Neural cell (in vitro differentiated cells): ENCODE data around the gene PRPF40B. TPM values are rescaled to one million over a fixed set of nuclear protein-coding genes. Genes with fewer than 3 reads are reported as not detected.

ENCODE experiments used
- H2AFZ ChIP-seq: fragments of 200-600, 300-800 bp; sonication (generic), shearing (Covaris generic); 2 replicates; pipeline ENCODE4 v1.6.0; 2014; ENCODE audit warnings: low read depth, mild to moderate bottlenecking, antibody characterized with exemption, low read length, moderate library complexity
- H3F3A ChIP-seq: fragments of 200-600 bp; shearing (Covaris generic); 2 replicates; pipeline ENCODE4 v1.6.1; 2016; ENCODE audit warnings: mild to moderate bottlenecking, moderate library complexity, mixed read lengths, antibody characterized with exemption, low read length; ENCODE audit not compliant: insufficient read depth, poor library complexity, severe bottlenecking
- H3K27ac ChIP-seq: fragments of 200-600, 300-800 bp; sonication (generic), shearing (Covaris generic); 2 replicates; pipeline ENCODE4 v1.5.1; 2014; ENCODE audit warnings: mild to moderate bottlenecking, low read length, moderate library complexity
- H3K27me3 ChIP-seq: fragments of 300-800, 200-600 bp; sonication (generic), shearing (Covaris generic); 2 replicates; pipeline ENCODE4 v1.6.0; 2014; ENCODE audit warnings: mild to moderate bottlenecking, low read depth, low read length, moderate library complexity; ENCODE audit not compliant: insufficient read depth
- H3K36me3 ChIP-seq: fragments of 300-800, 200-600 bp; sonication (generic), shearing (Covaris generic); 2 replicates; pipeline ENCODE4 v1.5.1; 2014; ENCODE audit warnings: mild to moderate bottlenecking, antibody characterized with exemption, low read length, moderate library complexity; ENCODE audit not compliant: insufficient read depth
- H3K4me2 ChIP-seq: fragments of 300-800, 200-600 bp; sonication (generic), shearing (Covaris generic); 2 replicates; pipeline ENCODE4 v1.6.0; 2014; ENCODE audit warnings: mild to moderate bottlenecking, low read length
- H3K4me3 ChIP-seq: fragments of 300-800, 200-600 bp; sonication (generic), shearing (Covaris generic); 2 replicates; pipeline ENCODE4 v1.5.1; 2014; ENCODE audit warnings: mild to moderate bottlenecking, low read length, moderate library complexity
- H3K79me2 ChIP-seq: fragments of 200-600 bp; shearing (Covaris generic); replicated peaks from 2 replicates; pipeline ENCODE4 v1.6.0; 2014; ENCODE audit warnings: mild to moderate bottlenecking, low read length, moderate library complexity; ENCODE audit not compliant: insufficient read depth
- H3K9ac ChIP-seq: fragments of 300-800, 200-600 bp; sonication (generic), shearing (Covaris generic); 2 replicates; pipeline ENCODE4 v1.6.1; 2016; ENCODE audit warnings: mild to moderate bottlenecking, low read length, mixed read lengths
- H3K9me2 ChIP-seq: fragments of 200-600 bp; shearing (Covaris generic); 2 replicates; pipeline ENCODE4 v1.6.1; 2016; ENCODE audit warnings: mild to moderate bottlenecking, low read length, mixed read lengths; ENCODE audit not compliant: insufficient read depth
- H3K9me3 ChIP-seq: fragments of 200-600, 300-800 bp; sonication (generic), shearing (Covaris generic); 2 replicates; pipeline ENCODE4 v1.6.1; 2016; ENCODE audit warnings: mild to moderate bottlenecking, mixed run types, low read length, moderate library complexity, mixed read lengths
- H4K20me1 ChIP-seq: fragments of 200-600 bp; shearing (Covaris generic); 2 replicates; pipeline ENCODE4 v1.6.1; 2016; ENCODE audit warnings: mild to moderate bottlenecking, mixed run types; ENCODE audit not compliant: insufficient read depth
- EP300 ChIP-seq: fragments of 450-650 bp; conservative IDR thresholded peaks from 2 replicates; pipeline ENCODE4 v1.6.1; 2014; ENCODE audit warnings: antibody characterized with exemption, mild to moderate bottlenecking, moderate library complexity; ENCODE audit not compliant: poor library complexity, severe bottlenecking
- EZH2 ChIP-seq: fragments of 200-600, 300-800 bp; shearing (Covaris generic), sonication (generic); IDR thresholded peaks from 2 replicates; pipeline ENCODE4 v1.6.1; 2014; ENCODE audit warnings: antibody characterized with exemption, low read length, borderline replicate concordance, mild to moderate bottlenecking; ENCODE audit not compliant: insufficient read depth, poor library complexity, severe bottlenecking
- MXI1 ChIP-seq: fragments of 450-650 bp; conservative IDR thresholded peaks from 2 replicates; pipeline ENCODE4 v1.6.1; 2014; ENCODE audit warnings: antibody characterized with exemption, mild to moderate bottlenecking; ENCODE audit not compliant: poor library complexity, severe bottlenecking
- POLR2AphosphoS5 ChIP-seq: IDR thresholded peaks from 2 replicates; pipeline ENCODE4 v1.6.1; 2012
- RAD21 ChIP-seq: fragments of 450-650 bp; conservative IDR thresholded peaks from 2 replicates; pipeline ENCODE4 v1.6.1; 2014; ENCODE audit warnings: antibody characterized with exemption, mild to moderate bottlenecking, moderate library complexity
- SMC3 ChIP-seq: fragments of 450-650 bp; conservative IDR thresholded peaks from 2 replicates; pipeline ENCODE4 v1.6.1; 2014; ENCODE audit warnings: antibody characterized with exemption, mild to moderate bottlenecking, moderate library complexity; ENCODE audit not compliant: poor library complexity
- TAF1 ChIP-seq: IDR thresholded peaks from 2 replicates; pipeline ENCODE4 v1.6.1; 2012; ENCODE audit warnings: low read depth
- polyA plus RNA-seq: library from polyadenylated mRNA; depleted of rRNA; stranded (reverse); fragments of >200 nt; gene quantifications from 2 replicates; pipeline ENCODE4 v1.2.3, GENCODE V29; 2014
- TF ChIP-seq, protein P1 (sequence below): IDR thresholded peaks from 2 replicates; pipeline ENCODE4 v1.6.1; 2012; ENCODE audit warnings: borderline replicate concordance
- TF ChIP-seq, protein P2 (sequence below): fragments of 450-650 bp; IDR thresholded peaks from 2 replicates; pipeline ENCODE4 v1.5.1; 2014; ENCODE audit warnings: antibody characterized with exemption, mild to moderate bottlenecking, moderate library complexity; ENCODE audit not compliant: poor library complexity, severe bottlenecking

PRPF40B gene
- polyA plus RNA-seq, 1 donor from 2014 or later = 42.0 TPM

DNA sequence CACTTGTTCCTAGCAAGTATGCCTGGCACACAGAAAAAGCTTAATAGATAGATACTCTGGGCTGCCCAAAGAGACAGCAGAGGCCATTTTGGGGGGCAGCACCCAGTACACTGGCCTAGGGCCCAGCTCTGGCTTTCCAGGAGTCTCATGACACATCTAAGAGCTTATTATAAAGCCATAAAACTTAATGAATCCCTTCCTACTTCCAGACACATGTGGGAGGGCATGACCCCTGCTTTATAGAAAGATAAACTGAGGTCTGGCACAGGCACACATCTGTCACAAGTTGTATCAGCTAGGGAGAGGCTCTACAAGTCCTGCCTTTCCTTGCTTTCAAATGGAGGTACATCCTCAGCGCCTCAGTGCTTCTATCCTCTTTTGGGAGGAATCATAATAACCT, 56.7 kb downstream of the PRPF40B start:
- no peaks in the 10 kb centered on the region for H3K79me2 ChIP-seq
- no peak overlapping the region for H3K4me3 ChIP-seq
- H3K9me3 ChIP-seq = no peaks in the 10 kb centered on the region
- no peaks in the 10 kb centered on the region for H3K36me3 ChIP-seq
- H2AFZ ChIP-seq = no peak overlapping the region
- H3K27ac ChIP-seq = no peak overlapping the region
- no peak overlapping the region for H3K4me2 ChIP-seq
- no peaks in the 10 kb centered on the region for H3F3A ChIP-seq
- no peaks in the 10 kb centered on the region for H3K9me2 ChIP-seq
- TF ChIP-seq POLR2AphosphoS5 (no peak), EZH2 (no peak), RAD21 (no peak), EP300 (no peak), SMC3 (no peak), TAF1 (no peak), MXI1 (no peak)
- TF ChIP-seq, protein P1, sequence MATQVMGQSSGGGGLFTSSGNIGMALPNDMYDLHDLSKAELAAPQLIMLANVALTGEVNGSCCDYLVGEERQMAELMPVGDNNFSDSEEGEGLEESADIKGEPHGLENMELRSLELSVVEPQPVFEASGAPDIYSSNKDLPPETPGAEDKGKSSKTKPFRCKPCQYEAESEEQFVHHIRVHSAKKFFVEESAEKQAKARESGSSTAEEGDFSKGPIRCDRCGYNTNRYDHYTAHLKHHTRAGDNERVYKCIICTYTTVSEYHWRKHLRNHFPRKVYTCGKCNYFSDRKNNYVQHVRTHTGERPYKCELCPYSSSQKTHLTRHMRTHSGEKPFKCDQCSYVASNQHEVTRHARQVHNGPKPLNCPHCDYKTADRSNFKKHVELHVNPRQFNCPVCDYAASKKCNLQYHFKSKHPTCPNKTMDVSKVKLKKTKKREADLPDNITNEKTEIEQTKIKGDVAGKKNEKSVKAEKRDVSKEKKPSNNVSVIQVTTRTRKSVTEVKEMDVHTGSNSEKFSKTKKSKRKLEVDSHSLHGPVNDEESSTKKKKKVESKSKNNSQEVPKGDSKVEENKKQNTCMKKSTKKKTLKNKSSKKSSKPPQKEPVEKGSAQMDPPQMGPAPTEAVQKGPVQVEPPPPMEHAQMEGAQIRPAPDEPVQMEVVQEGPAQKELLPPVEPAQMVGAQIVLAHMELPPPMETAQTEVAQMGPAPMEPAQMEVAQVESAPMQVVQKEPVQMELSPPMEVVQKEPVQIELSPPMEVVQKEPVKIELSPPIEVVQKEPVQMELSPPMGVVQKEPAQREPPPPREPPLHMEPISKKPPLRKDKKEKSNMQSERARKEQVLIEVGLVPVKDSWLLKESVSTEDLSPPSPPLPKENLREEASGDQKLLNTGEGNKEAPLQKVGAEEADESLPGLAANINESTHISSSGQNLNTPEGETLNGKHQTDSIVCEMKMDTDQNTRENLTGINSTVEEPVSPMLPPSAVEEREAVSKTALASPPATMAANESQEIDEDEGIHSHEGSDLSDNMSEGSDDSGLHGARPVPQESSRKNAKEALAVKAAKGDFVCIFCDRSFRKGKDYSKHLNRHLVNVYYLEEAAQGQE = no peak
- TF ChIP-seq, protein P2, sequence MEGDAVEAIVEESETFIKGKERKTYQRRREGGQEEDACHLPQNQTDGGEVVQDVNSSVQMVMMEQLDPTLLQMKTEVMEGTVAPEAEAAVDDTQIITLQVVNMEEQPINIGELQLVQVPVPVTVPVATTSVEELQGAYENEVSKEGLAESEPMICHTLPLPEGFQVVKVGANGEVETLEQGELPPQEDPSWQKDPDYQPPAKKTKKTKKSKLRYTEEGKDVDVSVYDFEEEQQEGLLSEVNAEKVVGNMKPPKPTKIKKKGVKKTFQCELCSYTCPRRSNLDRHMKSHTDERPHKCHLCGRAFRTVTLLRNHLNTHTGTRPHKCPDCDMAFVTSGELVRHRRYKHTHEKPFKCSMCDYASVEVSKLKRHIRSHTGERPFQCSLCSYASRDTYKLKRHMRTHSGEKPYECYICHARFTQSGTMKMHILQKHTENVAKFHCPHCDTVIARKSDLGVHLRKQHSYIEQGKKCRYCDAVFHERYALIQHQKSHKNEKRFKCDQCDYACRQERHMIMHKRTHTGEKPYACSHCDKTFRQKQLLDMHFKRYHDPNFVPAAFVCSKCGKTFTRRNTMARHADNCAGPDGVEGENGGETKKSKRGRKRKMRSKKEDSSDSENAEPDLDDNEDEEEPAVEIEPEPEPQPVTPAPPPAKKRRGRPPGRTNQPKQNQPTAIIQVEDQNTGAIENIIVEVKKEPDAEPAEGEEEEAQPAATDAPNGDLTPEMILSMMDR = no peak
- no peaks in the 10 kb centered on the region for H3K27me3 ChIP-seq
- no peak overlapping the region for H3K9ac ChIP-seq
- H4K20me1 ChIP-seq = no peaks in the 10 kb centered on the region

DNA sequence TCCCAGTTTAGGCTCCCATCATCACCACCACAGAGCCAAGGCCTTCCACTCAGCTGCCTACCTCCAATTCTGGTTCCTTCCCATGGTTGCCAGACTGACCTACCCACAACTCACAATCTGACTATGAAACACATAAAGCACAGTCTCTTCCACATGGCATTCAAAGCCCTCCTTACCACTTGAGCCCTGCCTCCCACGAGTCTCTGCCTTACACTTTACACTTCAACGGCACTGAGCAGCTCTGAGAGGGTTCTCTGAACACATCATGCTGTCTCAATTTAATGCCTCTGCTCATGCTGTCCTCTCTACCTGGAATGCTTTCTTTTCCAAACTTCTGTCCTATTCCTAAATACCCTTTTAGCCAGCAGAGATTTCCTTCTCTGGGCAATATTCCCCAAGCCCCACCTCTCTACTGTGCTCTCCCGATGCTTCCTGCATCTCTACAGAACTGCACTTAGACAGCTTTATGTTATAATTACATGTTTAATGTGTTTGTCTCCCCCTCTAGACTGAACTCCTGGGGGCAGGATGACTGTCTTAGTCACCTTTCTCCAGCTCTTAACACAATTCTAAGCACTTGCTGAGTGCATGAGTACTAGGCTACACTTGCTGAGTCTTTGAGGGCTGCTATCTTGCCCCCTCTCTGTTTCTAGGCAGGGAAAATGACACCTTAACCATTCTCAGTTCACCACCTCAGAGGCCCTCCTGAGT, 60.4 kb downstream of the PRPF40B start:
- no peak overlapping the region for H3K27ac ChIP-seq
- no peak overlapping the region for H3K9ac ChIP-seq

More for the DNA sequence above, 60.4 kb downstream of the PRPF40B start:
- no peak for TF ChIP-seq RAD21
- TF ChIP-seq TAF1 = no peak
- TF ChIP-seq POLR2AphosphoS5 = no peak
- TF ChIP-seq EP300 = no peak
- TF ChIP-seq MXI1 = no peak
- no peak for TF ChIP-seq EZH2
- TF ChIP-seq, protein P2 = no peak
- no peak for TF ChIP-seq SMC3
- TF ChIP-seq, protein P1 = no peak
- H3K4me2 ChIP-seq = no peak overlapping the region
- H3K9me3 ChIP-seq = no peaks in the 10 kb centered on the region
- no peaks in the 10 kb centered on the region for H3K79me2 ChIP-seq
- H3K27me3 ChIP-seq = no peaks in the 10 kb centered on the region
- no peaks in the 10 kb centered on the region for H3F3A ChIP-seq
- no peaks in the 10 kb centered on the region for H3K36me3 ChIP-seq
- H3K4me3 ChIP-seq = no peak overlapping the region
- no peaks in the 10 kb centered on the region for H4K20me1 ChIP-seq
- H2AFZ ChIP-seq = no peak overlapping the region
- H3K9me2 ChIP-seq = no peaks in the 10 kb centered on the region
